K562 (cell line): ENCODE results near the gene LARP4B. TPM values are rescaled to one million over a fixed set of nuclear protein-coding genes. Genes with fewer than 3 reads are reported as not detected.

Source experiments
- ATAC-seq: fragments of 200-7000 bp; cut with Tn5 transposase; 3 replicates; pipeline ENCODE4 v1.9.1; 2020; ENCODE audit warnings: moderate library complexity
- BruUV-seq: library from RNA; stranded (reverse); fragments of 400-500 nt; replicated peaks from 2 replicates; lab custom pipeline; 2021; lab: Mats Ljungman, UMichigan
- CTCF ChIA-PET: fragments of 300-600 bp; formaldehyde crosslinking; extraction: SDS; loops from one replicate; lab custom pipeline; 2021; ENCODE audit warnings: low intra/inter-chr PET ratio; lab: Yijun Ruan, JAX
- POLR2A ChIA-PET: fragments of 300-600, 350-650 bp; sonication (Branson Sonifier 250); formaldehyde crosslinking; extraction: SDS; loops from one replicate; lab custom pipeline; 2021; ENCODE audit warnings: antibody characterized with exemption, inconsistent platforms; lab: Yijun Ruan, JAX
- DNase-seq, 4 experiments: peaks; one replicate each; pipeline versions ENCODE4 v3.0.0 to v3.0.0-alpha.2; 2011 to 2018; ENCODE audit warnings: low spot score in 3 of 4, mixed read lengths in 3 of 4; ENCODE audit errors: extremely low read depth in 1 of 4
- FAIRE-seq: peaks from 2 replicates; lab custom pipeline; 2011; peaks lifted over from hg19 to GRCh38; lab: Jason Lieb, UNC
- H2AFZ ChIP-seq: 2 replicates; pipeline ENCODE4 v1.6.0; 2011; ENCODE audit warnings: low read depth, low read length, control low read depth, inconsistent platforms
- H3K27ac ChIP-seq: fragments of 200-600 bp; 3 replicates; pipeline ENCODE4 v1.8.0; 2011; ENCODE audit warnings: low read depth, mild to moderate bottlenecking, control low read depth, inconsistent platforms, low read length, moderate library complexity, mixed read lengths; ENCODE audit errors: extremely low read depth
- H3K27me3 ChIP-seq, 2 experiments: fragments of 300-600 bp in 1 of 2; 2 replicates in 1 of 2; 3 replicates in 1 of 2; pipeline versions ENCODE4 v1.6.0 to v1.8.0; 2011; ENCODE audit warnings: inconsistent platforms in 2 of 2, low read length in 2 of 2, mild to moderate bottlenecking in 1 of 2, mixed read lengths in 1 of 2, moderate library complexity in 1 of 2; ENCODE audit not compliant: control insufficient read depth in 2 of 2, insufficient read depth in 2 of 2
- H3K36me3 ChIP-seq: fragments of 300-600 bp; 3 replicates; pipeline ENCODE4 v1.8.0; 2011; ENCODE audit warnings: mild to moderate bottlenecking, low read length, inconsistent platforms; ENCODE audit not compliant: control insufficient read depth, insufficient read depth
- H3K4me1 ChIP-seq, 2 experiments: fragments of 200-600 bp in 1 of 2; replicated peaks in 1 of 2; 2 replicates in 1 of 2; 3 replicates in 1 of 2; pipeline versions ENCODE4 v1.5.1 to v1.8.0; 2011; ENCODE audit warnings: inconsistent platforms in 2 of 2, low read length in 2 of 2, mild to moderate bottlenecking in 1 of 2, mixed read lengths in 1 of 2, moderate library complexity in 1 of 2; ENCODE audit not compliant: control insufficient read depth in 2 of 2, insufficient read depth in 2 of 2
- H3K4me2 ChIP-seq: 2 replicates; pipeline ENCODE4 v1.6.1; 2011; ENCODE audit warnings: low read length, control low read depth, inconsistent platforms, mixed read lengths; ENCODE audit not compliant: insufficient read depth
- H3K4me3 ChIP-seq: fragments of 200-600 bp; sonication (generic), shearing (Covaris generic); 2 replicates; pipeline ENCODE4 v1.5.1; 2016; ENCODE audit warnings: control low read depth, inconsistent platforms
- H3K79me2 ChIP-seq: fragments of 200-600 bp; 3 replicates; pipeline ENCODE4 v1.8.0; 2011; ENCODE audit warnings: low read length, inconsistent platforms; ENCODE audit not compliant: control insufficient read depth, insufficient read depth
- H3K9ac ChIP-seq, 2 experiments: 2 replicates each; pipeline versions ENCODE4 v1.6.0 to v1.6.1; 2011; ENCODE audit warnings: low read depth in 2 of 2, low read length in 2 of 2, control low read depth in 1 of 2, inconsistent platforms in 1 of 2, mild to moderate bottlenecking in 1 of 2, mixed read lengths in 1 of 2; ENCODE audit not compliant: insufficient read depth in 1 of 2
- H3K9me1 ChIP-seq: one replicate; pipeline ENCODE4 v1.6.0; 2011; ENCODE audit warnings: inconsistent platforms, mild to moderate bottlenecking, low read length, moderate library complexity; ENCODE audit not compliant: control insufficient read depth, insufficient read depth
- H3K9me3 ChIP-seq: replicated peaks from 2 replicates; pipeline ENCODE4 v1.5.1; 2011; ENCODE audit warnings: low read depth, low read length, inconsistent platforms; ENCODE audit not compliant: control insufficient read depth, insufficient read depth
- H4K20me1 ChIP-seq: replicated peaks from 2 replicates; pipeline ENCODE4 v1.6.1; 2011; ENCODE audit warnings: low read length, inconsistent platforms, mixed read lengths; ENCODE audit not compliant: control insufficient read depth, insufficient read depth
- CHCHD3 ChIP-seq: fragments of 250-450 bp; sonication (Bioruptor Pico); IDR thresholded peaks from 2 replicates; pipeline ENCODE4 v2.1.2; 2022; ENCODE audit warnings: mild to moderate bottlenecking
- CREBBP ChIP-seq: IDR thresholded peaks from one replicate; pipeline ENCODE4 v1.6.1; 2012; ENCODE audit warnings: low read depth, mild to moderate bottlenecking, control low read depth, inconsistent platforms, low read length
- ELF2 ChIP-seq: fragments of 250-450 bp; sonication (Bioruptor Pico); IDR thresholded peaks from 2 replicates; pipeline ENCODE4 v1.5.0; 2021; ENCODE audit warnings: mild to moderate bottlenecking
- ILF3 ChIP-seq: fragments of 450-650 bp; IDR thresholded peaks from 2 replicates; pipeline ENCODE4 v1.6.1; 2018; ENCODE audit warnings: antibody characterized with exemption, mild to moderate bottlenecking, moderate library complexity, borderline replicate concordance
- KDM2B ChIP-seq: fragments of 250-450 bp; sonication (Bioruptor Pico); IDR thresholded peaks from 2 replicates; pipeline ENCODE4 v1.8.0; 2021; ENCODE audit warnings: mild to moderate bottlenecking, moderate library complexity
- KDM5B ChIP-seq: fragments of 200-600 bp; sonication (generic); IDR thresholded peaks from 2 replicates; pipeline ENCODE4 v1.6.1; 2012; ENCODE audit warnings: low read depth, mild to moderate bottlenecking, moderate library complexity, low read length, control low read depth, inconsistent platforms; ENCODE audit not compliant: insufficient replicate concordance
- POLR2H ChIP-seq: IDR thresholded peaks from 2 replicates; pipeline ENCODE4 v1.6.1; 2016; ENCODE audit warnings: missing genetic modification characterization, low read depth, mild to moderate bottlenecking, control low read depth, missing compliant biosample characterization, moderate library complexity
- PTRF ChIP-seq: fragments of 450-650 bp; IDR thresholded peaks from 2 replicates; pipeline ENCODE4 v1.6.1; 2016; ENCODE audit warnings: mild to moderate bottlenecking, missing genetic modification characterization, missing compliant biosample characterization
- RAD21 ChIP-seq, 2 experiments: fragments of 250-450 bp in 1 of 2; fragments of 450-650 bp in 1 of 2; sonication (Bioruptor Pico) in 1 of 2; formaldehyde crosslinking in 1 of 2; IDR thresholded peaks in 1 of 2; conservative IDR thresholded peaks in 1 of 2; 2 replicates each; pipeline versions ENCODE4 v1.4.0 to v1.8.0; 2020 to 2022; ENCODE audit warnings: mild to moderate bottlenecking in 2 of 2, moderate library complexity in 1 of 2
- SREBF2 ChIP-seq: sonication (generic); formaldehyde crosslinking; IDR thresholded peaks from 2 replicates; pipeline ENCODE4 v1.4.0; 2020; ENCODE audit warnings: mild to moderate bottlenecking, missing genetic modification reagents
- STAG1 ChIP-seq: sonication (generic); formaldehyde crosslinking; IDR thresholded peaks from 2 replicates; pipeline ENCODE4 v1.5.0; 2020; ENCODE audit warnings: missing genetic modification reagents, borderline replicate concordance
- TSC22D4 ChIP-seq: fragments of 450-650 bp; IDR thresholded peaks from 2 replicates; pipeline ENCODE4 v1.6.1; 2016; ENCODE audit warnings: missing genetic modification characterization, missing biosample characterization, control low read depth
- ZBTB8A ChIP-seq: fragments of 450-650 bp; IDR thresholded peaks from 2 replicates; pipeline ENCODE4 v1.6.1; 2018; ENCODE audit warnings: mild to moderate bottlenecking, moderate library complexity; ENCODE audit not compliant: partially characterized antibody
- ZNF140 ChIP-seq: fragments of 250-450 bp; sonication (Bioruptor Pico); IDR thresholded peaks from 2 replicates; pipeline ENCODE4 v1.8.0; 2021; ENCODE audit warnings: moderate library complexity, mild to moderate bottlenecking, inconsistent platforms
- ZNF263 ChIP-seq: sonication (generic); formaldehyde crosslinking; IDR thresholded peaks from 2 replicates; pipeline ENCODE4 v1.8.0; 2022; ENCODE audit warnings: mild to moderate bottlenecking, missing genetic modification reagents, borderline replicate concordance
- WGBS: fragments of 100-300 bp; shearing (Covaris generic); methylation state at CpG from one replicate; pipeline ENCODE4 v1.1.6; 2016; ENCODE audit warnings: low coverage, mixed read lengths; ENCODE audit not compliant: insufficient coverage; ENCODE audit errors: missing lambda C conversion rate; 5-methylcytosine and 5-hydroxymethylcytosine counted together
- in situ Hi-C: fragments of 300-500 bp; cut with MboI; formaldehyde crosslinking; loops from 4 replicates; pipeline ENCODE4 v1.15.0; 2018; ENCODE audit warnings: inconsistent platforms, mixed read lengths
- intact Hi-C: fragments of 100-400 bp; cut with micrococcal nuclease; formaldehyde crosslinking; loops from 2 replicates; pipeline ENCODE4 v1.14.2; 2022
- polyA plus RNA-seq, 8 experiments: library from polyadenylated mRNA; depleted of rRNA in 4 of 8; stranded (reverse) in 5 of 8; unstranded in 3 of 8; fragments of >200 nt; fragmentation: Nextera tagmentation in 2 of 8; fragmentation: Illumina TruSeq in 1 of 8; extraction: Ambion mirVana in 2 of 8; extraction: Trizol in 1 of 8; gene quantifications; 2 replicates each; pipeline versions ENCODE4 v1.2.1 to v1.2.3, GENCODE V29; 2011 to 2014; ENCODE audit warnings: inconsistent platforms in 1 of 8, missing spikeins in 1 of 8
- total RNA-seq, 7 experiments: library from RNA; depleted of rRNA in 6 of 7; stranded (reverse); fragments of >200 nt in 6 of 7; fragmentation: Illumina TruSeq in 2 of 7; extraction: Trizol in 2 of 7; gene quantifications; 2 replicates each; pipeline versions ENCODE4 v1.2.1 to v1.2.3, GENCODE V29; 2011 to 2021; ENCODE audit warnings: low replicate concordance in 1 of 7
- TF ChIP-seq, protein P1 (sequence below): sonication (generic); formaldehyde crosslinking; IDR thresholded peaks from 2 replicates; pipeline ENCODE4 v1.5.0; 2020; ENCODE audit warnings: missing genetic modification reagents
- TF ChIP-seq, protein P2 (sequence below): fragments of 250-450 bp; sonication (Bioruptor Pico); IDR thresholded peaks from 2 replicates; pipeline ENCODE4 v1.4.0; 2020

LARP4B gene
- total and polyA plus RNA-seq, 9 of the 15 experiments (the other 6 are each of a cell fraction or from before 2014, with no cell fraction given), result 11.8 to 130 (median 42.6) TPM

DNA sequence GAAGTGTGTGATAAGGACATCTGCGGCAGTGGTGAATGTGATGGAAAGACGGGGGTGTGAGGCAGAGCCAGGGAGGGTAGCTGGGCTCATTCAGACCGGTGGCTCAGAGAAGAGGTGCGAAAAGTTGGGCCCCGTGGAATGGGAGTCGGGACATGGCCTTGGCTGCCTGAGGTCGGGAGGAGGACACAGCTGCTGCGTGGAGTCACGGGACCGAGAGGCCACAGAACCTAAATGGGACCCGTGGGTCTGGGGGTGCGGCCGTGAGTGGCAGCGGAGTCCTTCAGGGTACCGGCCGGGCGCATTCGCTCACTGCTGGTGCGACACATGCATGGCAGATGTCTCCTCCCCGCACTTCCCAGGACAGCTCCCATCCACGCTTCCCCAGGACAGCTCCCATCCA is 22.9 kb upstream of the LARP4B start:
- H3K9me3 ChIP-seq, result no peaks in the 10 kb centered on the region
- POLR2A ChIA-PET, result interaction anchor here (1.1 to 1.2 kb wide), 2 partner anchors 19 to 21 kb away, joined by 3 to 5 read pairs; no protein-coding TSS in a partner anchor
- DNase-seq, result no peak
- H3K9me1 ChIP-seq, result no peaks in the 10 kb centered on the region
- in situ Hi-C loops, result no loop called here
- peaks cover 57 to 66% of the 10 kb centered on the region in 2 experiments for H3K27me3 ChIP-seq
- no peaks in the 10 kb centered on the region for H4K20me1 ChIP-seq
- 18% methylated on average over 13 of the region's 21 CpGs for WGBS
- H3K36me3 ChIP-seq, result no peaks in the 10 kb centered on the region
- BruUV-seq, result no TSS peak
- no peak for FAIRE-seq
- H3K4me3 ChIP-seq, result no peak overlapping the region
- H3K27ac ChIP-seq, result no peak overlapping the region
- no peak overlapping the region for H3K4me2 ChIP-seq
- H2AFZ ChIP-seq, result no peak overlapping the region
- no peak for ATAC-seq
- intact Hi-C loops, result no loop called here
- H3K9ac ChIP-seq, result no peak overlapping the region
- H3K79me2 ChIP-seq, result no peaks in the 10 kb centered on the region
- peaks cover 0 to 10% of the 10 kb centered on the region in 2 experiments; a peak in 2 of 5 replicates for H3K4me1 ChIP-seq
- CTCF ChIA-PET, result no interaction called here
- TF ChIP-seq CREBBP, result no peak
- no peak for TF ChIP-seq POLR2H (tag)
- no peak for TF ChIP-seq ELF2 (CRISPR knock-in tag)
- TF ChIP-seq RAD21 (CRISPR knock-in tag; conservative IDR thresholded peaks at IDR 0.05 in 1 of 2, IDR thresholded peaks at IDR 0.05 in 1 of 2), result no peak
- TF ChIP-seq CHCHD3 (CRISPR knock-in tag), result no peak
- no peak for TF ChIP-seq PTRF (tag)
- no peak for TF ChIP-seq KDM5B
- no peak for TF ChIP-seq STAG1 (CRISPR knock-in tag)
- TF ChIP-seq SREBF2 (CRISPR knock-in tag), result no peak
- TF ChIP-seq, protein P1, sequence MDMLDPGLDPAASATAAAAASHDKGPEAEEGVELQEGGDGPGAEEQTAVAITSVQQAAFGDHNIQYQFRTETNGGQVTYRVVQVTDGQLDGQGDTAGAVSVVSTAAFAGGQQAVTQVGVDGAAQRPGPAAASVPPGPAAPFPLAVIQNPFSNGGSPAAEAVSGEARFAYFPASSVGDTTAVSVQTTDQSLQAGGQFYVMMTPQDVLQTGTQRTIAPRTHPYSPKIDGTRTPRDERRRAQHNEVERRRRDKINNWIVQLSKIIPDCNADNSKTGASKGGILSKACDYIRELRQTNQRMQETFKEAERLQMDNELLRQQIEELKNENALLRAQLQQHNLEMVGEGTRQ, result no peak
- TF ChIP-seq, protein P2, sequence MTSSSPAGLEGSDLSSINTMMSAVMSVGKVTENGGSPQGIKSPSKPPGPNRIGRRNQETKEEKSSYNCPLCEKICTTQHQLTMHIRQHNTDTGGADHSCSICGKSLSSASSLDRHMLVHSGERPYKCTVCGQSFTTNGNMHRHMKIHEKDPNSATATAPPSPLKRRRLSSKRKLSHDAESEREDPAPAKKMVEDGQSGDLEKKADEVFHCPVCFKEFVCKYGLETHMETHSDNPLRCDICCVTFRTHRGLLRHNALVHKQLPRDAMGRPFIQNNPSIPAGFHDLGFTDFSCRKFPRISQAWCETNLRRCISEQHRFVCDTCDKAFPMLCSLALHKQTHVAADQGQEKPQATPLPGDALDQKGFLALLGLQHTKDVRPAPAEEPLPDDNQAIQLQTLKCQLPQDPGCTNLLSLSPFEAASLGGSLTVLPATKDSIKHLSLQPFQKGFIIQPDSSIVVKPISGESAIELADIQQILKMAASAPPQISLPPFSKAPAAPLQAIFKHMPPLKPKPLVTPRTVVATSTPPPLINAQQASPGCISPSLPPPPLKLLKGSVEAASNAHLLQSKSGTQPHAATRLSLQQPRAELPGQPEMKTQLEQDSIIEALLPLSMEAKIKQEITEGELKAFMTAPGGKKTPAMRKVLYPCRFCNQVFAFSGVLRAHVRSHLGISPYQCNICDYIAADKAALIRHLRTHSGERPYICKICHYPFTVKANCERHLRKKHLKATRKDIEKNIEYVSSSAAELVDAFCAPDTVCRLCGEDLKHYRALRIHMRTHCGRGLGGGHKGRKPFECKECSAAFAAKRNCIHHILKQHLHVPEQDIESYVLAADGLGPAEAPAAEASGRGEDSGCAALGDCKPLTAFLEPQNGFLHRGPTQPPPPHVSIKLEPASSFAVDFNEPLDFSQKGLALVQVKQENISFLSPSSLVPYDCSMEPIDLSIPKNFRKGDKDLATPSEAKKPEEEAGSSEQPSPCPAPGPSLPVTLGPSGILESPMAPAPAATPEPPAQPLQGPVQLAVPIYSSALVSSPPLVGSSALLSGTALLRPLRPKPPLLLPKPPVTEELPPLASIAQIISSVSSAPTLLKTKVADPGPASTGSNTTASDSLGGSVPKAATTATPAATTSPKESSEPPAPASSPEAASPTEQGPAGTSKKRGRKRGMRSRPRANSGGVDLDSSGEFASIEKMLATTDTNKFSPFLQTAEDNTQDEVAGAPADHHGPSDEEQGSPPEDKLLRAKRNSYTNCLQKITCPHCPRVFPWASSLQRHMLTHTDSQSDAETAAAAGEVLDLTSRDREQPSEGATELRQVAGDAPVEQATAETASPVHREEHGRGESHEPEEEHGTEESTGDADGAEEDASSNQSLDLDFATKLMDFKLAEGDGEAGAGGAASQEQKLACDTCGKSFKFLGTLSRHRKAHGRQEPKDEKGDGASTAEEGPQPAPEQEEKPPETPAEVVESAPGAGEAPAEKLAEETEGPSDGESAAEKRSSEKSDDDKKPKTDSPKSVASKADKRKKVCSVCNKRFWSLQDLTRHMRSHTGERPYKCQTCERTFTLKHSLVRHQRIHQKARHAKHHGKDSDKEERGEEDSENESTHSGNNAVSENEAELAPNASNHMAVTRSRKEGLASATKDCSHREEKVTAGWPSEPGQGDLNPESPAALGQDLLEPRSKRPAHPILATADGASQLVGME (CRISPR knock-in tag), result no peak
- TF ChIP-seq ZNF263, result no peak
- no peak for TF ChIP-seq TSC22D4 (tag)
- no peak for TF ChIP-seq KDM2B
- TF ChIP-seq ZNF140, result no peak
- no peak for TF ChIP-seq ILF3
- no peak for TF ChIP-seq ZBTB8A
